GM13976 (cell line): Measurements from ENCODE around the gene TCOF1.

ENCODE experiments used
- DNase-seq: peaks from one replicate; pipeline ENCODE4 v3.0.0; 2012; ENCODE audit warnings: low spot score
- CTCF ChIP-seq: IDR thresholded peaks from 2 replicates; pipeline ENCODE4 v1.5.1; 2012; ENCODE audit warnings: borderline replicate concordance, mild to moderate bottlenecking; ENCODE audit not compliant: insufficient read depth; ENCODE audit errors: extremely low read depth, missing control alignments, control extremely low read depth
- in situ Hi-C: fragments of 300-500 bp; cut with MboI; formaldehyde crosslinking; loops from one replicate; pipeline ENCODE4 v1.12.0; 2022; ENCODE audit warnings: low sequenced_read_pairs, mixed read lengths, inconsistent platforms; ENCODE audit not compliant: unreplicated experiment

The TCOF1 gene

DNA sequence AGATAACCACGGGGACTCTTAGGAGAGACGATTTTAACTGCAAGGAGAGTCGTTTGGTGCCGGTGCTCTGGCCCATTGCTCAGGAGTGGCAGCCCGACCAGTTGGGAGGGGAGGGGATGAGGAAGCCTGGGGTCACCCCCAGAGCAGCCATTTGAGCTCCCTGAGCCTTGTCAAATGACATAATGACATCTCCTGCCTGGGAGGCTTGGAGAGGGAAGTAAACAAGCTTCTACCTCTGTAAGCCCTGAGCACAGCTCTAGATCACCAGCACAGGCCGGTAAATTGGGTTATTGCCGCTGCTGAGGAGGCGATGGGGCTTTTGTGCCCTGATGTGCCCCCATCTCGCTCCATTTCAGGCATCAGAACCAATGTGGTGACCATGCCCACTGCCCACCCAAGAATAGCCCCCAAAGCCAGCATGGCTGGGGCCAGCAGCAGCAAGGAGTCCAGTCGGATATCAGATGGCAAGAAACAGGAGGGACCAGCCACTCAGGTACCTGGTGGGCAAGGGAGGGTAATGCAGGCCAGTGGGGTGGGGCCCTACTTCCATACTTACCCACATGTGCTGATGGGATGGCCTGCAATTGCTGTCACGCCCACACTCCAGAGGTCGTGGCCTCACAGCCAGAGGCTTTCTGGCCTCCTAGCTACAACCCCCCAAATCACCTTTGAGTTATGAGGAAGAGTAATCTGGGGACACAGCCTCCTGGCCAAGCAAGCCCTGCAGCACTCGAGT, 32.2 kb downstream of the TCOF1 start:
- no peak for TF ChIP-seq CTCF
- DNase-seq = no peak
- in situ Hi-C loops = no loop called here

DNA sequence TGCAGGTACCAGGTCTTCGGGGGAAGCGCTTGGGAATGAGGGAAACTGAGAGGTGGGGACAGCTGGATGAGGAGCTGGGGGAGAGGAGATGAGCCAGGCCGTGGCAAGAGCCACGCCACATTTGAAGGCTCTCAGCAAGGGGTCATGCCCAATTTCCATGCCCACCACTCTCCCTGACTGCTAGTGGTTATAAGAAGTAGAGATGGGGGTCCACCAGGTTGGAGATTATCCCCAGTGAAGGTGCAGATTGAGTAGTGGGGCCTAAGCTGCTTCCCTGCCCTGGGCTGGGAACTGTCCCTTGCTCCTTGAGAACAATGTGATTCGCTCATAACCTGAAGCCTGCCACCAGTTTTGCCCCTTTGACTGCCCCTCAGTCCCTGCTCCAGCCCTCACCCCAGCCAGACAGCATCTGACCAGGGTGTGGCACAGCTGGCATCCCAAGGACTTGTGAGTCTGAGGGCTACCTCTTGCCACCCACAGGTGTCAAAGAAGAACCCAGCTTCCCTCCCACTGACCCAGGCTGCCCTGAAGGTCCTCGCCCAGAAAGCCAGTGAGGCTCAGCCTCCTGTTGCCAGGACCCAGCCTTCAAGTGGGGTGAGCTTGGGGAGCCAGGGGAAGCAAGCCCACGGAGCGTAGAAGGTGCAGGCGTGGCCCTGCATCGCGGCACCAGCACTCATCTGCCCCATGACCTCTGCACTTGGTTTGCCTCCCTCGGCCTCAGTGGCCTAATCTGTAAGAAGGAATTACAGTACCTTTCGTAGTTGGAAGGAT, 33.8 kb downstream of the TCOF1 start:
- in situ Hi-C loops = no loop called here
- no peak for DNase-seq
- no peak for TF ChIP-seq CTCF

DNA sequence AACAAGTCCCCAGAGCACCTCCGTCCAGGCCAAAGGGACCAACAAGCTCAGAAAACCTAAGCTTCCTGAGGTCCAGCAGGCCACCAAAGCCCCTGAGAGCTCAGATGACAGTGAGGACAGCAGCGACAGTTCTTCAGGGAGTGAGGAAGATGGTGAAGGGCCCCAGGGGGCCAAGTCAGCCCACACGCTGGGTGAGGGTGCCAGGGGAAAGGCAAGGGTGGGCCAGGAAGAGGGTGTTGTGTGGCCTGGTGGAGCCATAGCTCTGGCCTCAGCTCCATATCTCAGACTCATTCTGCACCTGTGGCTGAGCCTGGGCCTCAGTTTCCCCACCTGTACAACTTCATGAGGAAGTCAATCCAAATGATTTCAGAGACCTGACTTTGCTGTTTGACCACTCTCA, 34.5 kb downstream of the TCOF1 start:
- in situ Hi-C loops = no loop called here
- no peak for DNase-seq
- TF ChIP-seq CTCF = no peak

- DNase-seq = no peak
- TF ChIP-seq CTCF = no peak
- in situ Hi-C loops = no loop called here
Measured at GRCh38 chr5:150392680-150393079, 35.2 kb downstream of the TCOF1 start.

DNA sequence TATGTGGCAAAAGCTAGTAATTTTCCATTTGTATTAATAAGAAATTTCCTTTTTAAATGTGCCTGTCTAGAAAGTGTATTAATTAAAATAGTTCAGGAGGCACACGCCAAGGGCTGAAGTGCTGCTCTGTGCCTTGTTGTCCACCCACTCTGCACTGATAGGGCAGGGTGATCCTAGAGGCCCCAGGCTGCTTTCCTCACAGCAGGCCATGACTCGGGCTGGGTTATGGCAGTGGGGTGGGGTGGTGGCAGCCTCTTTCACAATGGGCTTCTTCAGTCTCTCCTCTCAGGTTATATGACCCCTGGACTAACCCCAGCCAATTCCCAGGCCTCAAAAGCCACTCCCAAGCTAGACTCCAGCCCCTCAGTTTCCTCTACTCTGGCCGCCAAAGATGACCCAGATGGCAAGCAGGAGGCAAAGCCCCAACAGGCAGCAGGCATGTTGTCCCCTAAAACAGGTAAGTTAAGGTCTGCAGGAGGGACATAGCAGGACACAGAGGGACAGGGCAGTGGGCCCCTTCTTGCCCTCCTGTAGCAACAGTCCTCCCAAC, 35.7 kb downstream of the TCOF1 start:
- in situ Hi-C loops = no loop called here
- DNase-seq = no peak
- no peak for TF ChIP-seq CTCF

DNA sequence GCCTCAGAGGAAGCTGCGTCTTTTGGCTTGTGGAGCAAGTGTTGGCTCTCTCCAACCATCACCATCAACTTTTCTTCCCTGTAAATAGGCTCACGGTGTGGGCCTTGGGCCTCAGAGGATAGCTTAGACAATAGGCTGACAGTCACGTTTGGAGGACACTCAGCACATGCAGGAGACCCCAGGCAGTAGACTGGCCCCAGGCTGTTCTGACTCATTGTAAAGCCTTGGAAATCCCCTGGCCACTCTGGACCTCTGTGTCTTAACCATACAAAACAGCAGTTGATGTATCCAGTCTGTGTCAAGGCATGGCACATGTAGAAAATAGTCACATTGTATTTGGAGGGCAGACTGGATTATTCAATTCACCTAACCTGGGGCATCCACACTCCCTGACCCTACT, 36.6 kb downstream of the TCOF1 start:
- in situ Hi-C loops = no loop called here

More for the DNA sequence above, 36.6 kb downstream of the TCOF1 start:
- TF ChIP-seq CTCF = no peak
- DNase-seq = peak; percentile 78
